HG03060 (cell line): ENCODE results near the gene KIAA1328.

ENCODE experiments used
- ATAC-seq: cut with Tn5 transposase; IDR thresholded peaks from one replicate; pipeline ENCODE4 v1.9.1; 2021; ENCODE audit warnings: low read depth, moderate number of reproducible peaks; ENCODE audit not compliant: unreplicated experiment

Gene KIAA1328

DNA sequence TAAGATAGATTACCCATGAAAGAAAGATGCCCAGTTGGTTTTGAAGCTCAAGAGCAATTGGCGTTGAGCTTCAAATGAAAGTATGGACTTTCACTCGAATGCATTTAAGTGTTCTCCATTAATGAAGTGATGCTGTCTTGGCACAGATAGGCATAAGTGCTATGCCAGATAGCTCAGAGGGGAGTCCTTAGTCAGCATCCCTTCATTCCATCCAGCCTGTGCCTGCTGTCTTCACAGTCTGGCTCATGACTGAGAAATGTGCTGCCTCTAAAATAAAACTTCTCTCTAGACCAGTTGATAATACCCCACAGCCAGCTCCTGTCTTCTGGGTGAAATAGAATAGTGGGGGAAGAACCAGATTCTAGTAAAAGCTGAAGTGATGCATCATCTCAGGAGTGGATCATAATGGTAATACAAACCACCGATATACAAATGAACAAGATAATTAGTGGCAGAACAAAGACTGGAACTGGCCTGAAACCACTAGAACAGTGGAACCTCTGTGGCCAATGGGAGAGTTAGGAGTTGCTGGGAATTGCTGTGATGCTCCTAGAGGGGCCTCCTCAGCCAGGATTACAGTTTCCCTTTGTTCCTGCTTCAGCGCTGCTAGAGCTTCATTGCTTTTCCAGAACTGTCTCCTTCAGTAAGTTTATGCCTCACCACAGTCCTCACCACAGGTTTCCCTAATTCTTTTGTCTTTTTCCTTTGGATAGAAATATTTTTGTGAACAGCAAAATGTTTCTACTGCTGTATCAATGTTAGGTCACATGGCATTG lies 359.3 kb downstream of the KIAA1328 start:
- no peak for ATAC-seq

DNA sequence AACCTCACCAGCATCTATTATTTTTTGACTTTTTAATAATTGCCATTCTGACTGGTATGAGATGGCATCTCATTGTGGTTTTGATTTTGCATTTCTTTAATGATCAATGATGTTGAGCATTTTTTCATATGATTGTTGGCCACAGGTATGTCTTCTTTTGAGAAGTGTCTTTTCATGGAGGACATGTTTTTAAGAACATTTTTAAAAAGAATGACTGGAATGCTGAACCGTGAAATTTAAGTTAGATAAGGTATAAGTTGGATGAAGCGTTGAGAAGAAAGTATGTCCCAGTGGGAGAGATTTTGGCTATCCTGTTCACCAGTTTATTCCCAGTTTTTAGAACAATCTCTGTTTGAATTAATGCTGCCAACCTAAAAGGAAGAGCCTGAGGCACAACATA lies 370.8 kb downstream of the KIAA1328 start:
- no peak for ATAC-seq

DNA sequence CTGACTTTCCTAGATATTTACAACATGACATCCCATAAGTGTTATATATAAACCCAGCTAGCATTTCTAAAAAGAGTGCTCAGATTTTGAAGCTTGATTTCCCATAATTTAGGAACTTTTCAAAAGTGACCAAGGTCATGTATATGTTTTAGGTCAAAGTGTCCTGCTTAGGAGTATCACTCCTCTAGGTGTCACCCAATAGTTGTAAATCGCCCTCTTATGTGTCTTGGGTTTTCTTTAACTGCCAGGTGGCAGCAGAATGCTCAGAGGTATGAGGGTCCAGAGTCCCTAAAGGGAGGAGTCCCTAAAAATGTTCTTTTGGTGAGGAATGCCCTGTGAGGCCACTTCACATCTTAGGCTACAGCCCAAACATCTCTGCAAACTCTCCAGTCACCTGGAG lies 378.4 kb downstream of the KIAA1328 start:
- ATAC-seq, result no peak

DNA sequence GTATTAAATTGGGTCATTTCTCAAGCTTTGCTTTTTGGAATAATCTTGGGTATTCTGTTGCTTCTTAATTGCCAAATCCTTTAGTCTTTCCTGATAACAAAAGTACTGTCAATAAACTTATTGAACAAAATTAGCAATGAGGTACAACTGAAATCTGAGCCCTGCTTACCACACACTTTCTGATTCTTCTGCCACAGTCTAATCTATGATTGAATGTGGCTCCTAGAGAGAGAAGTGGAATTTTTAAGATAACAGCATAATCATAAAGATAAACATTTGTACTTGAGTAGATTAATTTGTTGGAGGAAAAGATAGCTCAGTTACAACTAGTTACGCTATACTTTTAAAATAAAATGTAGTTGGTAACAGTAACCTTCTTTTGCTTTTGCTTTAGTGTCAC lies 381.9 kb downstream of the KIAA1328 start:
- ATAC-seq, result no peak

DNA sequence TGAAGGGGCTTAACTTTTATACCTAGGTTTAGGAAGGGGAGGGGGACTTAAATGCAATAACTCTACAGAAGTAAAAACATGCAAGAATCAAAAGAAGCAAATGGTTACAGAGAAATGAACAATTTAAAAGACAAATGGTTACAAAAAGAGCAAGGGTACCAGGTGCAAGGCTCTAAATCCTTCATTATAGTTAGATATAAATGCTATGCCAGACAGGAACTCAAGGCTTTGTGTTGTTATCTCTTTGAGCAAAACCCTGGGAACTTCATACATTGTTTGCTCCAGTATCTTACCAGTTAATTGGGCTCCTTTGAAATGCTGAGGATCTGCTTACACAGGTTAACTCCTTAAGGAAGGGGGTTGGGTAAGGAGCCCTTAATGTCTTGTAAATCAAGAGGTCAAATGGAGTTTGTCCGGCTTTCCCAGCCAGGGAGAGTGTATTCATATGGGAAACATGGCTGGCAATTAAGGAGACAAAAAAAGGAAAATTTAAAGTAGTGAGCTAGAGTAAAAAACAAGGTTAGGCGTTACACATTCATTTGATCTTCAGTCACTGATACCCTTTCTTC lies 389.2 kb downstream of the KIAA1328 start:
- ATAC-seq, result no peak

DNA sequence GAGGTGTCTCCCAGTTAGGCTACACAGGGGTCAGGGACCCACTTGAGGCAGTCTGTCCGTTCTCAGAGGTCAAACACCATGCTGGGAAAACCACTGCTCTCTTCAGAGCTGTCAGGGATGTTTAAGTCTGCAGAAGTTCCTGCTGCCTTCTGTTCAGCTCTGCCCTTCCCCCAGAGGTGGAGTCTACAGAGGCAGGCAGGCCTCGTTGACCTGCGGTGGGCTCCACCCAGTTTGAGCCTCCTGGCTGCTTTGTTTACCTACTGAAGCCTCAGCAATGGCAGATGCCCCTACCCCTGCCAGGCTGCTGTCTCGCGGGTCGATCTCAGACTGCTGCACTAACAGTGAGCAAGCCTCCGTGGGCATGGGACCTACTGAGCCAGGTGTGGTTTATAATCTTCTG lies 390.3 kb downstream of the KIAA1328 start:
- no peak for ATAC-seq

DNA sequence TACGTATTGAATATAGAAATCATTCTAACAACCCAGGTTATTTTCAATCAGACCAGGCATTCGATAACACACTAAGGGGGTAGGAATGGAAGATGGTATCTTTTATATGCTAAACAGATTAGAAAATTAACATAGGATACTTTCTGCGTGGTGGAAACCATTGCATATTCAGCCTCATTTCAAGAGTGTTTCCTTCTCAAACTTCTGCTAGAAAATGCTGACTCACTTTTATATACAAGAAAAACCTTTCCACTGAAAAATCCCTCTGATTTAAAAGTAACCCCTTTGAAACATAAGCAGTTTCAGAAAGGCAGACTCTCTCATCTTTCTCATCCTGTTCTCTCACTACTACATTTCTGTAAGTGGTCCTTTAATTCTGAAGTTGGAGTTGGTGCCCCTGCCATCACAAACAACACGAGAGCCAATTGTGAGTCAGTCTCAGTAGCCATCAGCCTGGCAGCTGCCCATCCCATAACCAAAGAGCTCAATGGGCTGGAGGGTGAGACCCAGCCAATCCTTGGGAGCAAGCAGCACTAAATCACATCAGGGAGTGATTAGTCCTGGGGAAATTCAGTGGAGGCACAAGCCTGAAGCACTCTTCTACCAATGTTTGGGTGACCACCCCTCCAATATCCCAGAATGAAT lies 393.5 kb downstream of the KIAA1328 start:
- ATAC-seq, result no peak

DNA sequence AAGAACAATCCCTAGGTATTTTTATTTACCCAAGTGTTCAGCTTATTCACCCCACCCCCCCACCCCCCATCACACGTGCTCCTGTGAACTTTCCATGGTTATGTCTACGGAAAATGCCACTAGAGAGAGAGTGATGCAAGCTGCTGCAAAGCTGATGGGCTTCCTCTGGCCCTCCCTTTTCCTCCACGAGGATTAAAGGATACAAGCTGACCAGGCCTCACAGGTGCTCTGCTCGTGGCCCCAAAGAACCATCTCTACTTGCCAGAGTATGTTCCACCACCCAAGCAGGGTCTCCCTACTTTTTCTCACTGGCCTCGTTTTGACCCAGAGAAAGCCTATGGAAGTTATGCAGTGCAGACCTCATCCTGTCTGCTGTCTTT lies 394.1 kb downstream of the KIAA1328 start:
- ATAC-seq, result no peak

DNA sequence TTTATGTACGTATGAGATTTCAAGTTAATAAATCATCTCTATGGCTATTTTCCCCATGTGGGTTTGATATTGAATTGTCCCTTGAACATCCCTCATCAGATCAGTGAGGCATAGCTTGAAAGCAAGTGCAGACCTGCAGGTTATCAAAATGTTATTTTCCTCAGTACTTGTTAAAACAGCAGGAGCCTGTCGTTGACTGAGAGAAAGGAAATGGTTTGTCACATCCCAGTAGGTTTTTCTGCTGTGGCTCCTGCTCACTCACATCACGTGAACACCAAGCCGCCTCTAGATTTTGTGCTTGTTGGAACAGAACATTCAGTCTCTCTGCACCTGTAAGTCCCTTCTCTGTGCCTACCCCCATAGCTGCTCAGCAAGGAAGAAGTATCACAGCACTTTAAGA lies 396.4 kb downstream of the KIAA1328 start:
- ATAC-seq, result no peak

DNA sequence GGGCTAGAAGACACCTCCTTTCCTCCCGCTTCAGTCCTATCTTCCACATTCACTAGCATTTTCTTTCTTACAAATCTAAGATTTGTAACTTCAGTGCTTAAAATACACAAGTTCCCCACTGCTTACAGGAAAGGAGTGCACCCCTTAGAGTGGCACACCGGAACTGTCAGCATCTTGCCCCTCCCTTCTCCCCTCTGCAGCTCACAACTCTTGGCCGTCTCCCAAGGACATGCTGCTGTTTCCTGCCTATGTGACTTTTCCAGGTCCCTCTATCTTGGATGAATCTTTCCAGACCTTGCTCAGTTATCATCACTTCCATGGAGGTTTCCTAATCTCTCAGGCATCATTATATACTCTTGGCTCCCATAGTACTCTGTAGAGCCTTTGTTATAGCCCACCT lies 401.8 kb downstream of the KIAA1328 start:
- ATAC-seq, result no peak

DNA sequence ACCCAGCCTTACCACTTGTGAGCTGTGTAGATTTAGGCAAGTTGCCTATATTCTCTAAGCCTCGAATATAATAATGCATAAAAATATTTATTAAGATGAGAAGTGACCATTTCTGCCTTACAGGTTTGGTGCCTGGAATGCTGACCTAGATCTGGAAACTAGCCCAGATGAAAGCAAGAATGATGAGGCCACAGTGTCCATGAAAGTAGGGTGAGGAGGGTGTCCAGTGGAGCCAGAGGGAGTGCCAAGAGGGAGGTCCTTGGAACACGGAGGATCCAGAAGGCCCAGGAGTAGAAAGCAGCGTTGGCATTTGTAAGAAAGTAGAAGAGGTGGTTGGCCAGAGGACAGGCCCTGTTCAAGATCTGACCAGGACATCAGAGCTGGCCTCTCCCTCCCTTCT lies 402.3 kb downstream of the KIAA1328 start:
- ATAC-seq, result no peak

DNA sequence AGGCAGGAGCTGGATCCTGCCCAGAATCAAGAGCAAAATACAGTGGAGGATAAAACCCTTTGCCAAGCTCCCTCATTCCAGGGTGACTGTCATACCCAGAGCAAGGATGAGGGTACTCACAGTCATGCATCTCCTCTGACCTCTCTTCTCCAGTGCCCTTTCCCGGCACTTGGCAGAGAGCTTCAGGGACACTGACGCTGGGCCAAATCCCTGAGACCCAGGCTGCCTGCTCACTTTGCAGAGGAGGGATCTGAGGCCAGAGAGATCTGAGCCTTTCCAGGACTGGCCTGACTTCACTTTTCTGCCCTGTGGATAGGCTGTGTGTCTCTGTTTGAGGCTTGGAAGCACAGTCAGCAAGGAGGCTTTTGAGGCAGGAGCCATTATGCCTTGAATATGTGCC lies 406.7 kb downstream of the KIAA1328 start:
- no peak for ATAC-seq

DNA sequence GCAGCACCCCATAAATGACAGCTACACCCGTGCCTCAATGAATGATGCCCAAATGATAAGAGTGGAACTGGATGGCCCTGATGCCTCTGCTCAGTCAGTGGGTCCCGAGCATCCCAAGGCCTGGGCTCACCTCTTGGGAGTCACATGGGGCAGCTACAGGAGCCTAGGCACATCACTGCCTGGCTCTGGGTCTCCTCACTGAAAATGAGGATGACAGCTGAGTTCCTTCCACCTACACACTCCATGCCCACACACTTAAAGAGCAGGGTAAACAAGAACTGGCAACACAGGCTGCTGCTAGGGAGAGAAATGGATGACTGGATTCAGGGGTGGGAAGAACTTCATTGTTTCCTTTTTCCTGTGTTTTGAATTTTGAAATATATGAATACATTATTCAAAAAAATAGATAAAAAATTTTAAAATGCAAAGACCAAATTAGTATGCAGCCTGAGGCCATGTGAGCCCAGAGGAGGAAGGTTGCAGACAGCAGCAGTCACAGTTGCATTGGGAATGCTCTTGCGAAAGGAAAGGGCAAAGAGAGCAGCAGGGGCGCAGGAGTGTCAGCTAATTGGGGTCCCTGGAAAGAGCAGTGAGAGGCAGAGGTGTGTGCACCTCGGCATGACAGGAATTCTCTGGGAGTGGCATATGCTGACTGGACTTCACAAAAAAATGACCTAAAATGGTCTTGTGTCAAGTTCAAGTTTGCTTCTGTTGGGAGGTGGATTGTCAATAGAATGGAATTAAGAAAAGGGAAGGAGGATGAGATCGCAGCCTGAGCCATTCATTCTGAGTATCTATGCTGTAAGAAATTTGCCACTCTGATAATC lies 409.6 kb downstream of the KIAA1328 start:
- ATAC-seq, result no peak

DNA sequence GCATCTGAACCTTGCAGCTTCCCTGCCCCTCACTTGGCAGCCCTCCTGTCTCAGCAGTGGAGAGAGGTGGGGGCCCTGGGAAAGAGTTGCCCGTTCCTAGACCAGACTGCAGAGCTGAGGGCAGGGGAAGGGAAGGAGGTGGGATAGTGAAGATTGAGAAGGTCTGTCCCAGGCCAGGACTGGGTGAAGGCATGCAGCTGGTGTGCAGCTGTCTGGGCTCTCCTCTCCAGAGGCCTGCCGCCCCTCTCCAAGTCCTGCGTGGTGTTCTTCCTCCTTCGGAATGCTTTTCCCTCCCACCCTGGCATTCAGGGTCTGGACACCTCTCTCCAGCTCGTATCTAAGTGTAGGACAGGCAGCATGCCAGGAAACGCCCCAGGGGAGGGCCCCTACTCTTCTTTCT lies 413.2 kb downstream of the KIAA1328 start:
- no peak for ATAC-seq

DNA sequence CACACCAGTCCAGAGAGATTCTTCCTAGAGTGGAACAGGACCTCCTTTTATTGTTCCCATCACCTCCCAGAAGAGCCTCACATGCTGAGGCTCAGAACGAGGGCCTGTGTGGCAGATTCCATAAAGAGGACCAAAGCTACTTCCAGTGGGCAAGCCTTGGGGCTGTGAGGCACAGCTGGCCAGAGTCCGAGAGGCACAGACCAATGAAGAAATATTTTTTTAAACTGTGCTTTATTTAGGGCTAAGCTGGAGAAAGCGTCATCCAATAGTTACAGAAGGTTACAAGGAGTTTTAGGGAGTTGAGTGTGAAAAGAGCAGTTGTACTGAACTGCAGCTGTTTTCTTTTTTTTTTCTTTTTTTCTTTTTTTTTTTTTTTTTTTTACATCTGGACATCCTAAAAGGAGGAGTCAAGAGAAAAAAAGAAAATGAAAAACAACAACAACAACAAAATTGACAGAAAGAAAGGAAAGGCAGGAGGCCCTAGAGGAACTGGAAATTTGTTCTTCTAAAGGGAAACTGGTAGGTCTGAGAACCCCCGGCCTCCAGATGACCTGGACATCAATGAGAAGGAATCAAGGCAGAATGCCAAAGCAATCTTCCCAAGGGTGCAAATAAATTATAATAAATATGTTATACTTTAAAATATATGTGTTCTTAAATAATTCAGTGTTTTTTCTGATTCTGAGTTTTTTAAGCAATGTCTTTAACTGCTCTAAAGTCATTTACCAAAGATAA lies 414.1 kb downstream of the KIAA1328 start:
- ATAC-seq, result no peak

DNA sequence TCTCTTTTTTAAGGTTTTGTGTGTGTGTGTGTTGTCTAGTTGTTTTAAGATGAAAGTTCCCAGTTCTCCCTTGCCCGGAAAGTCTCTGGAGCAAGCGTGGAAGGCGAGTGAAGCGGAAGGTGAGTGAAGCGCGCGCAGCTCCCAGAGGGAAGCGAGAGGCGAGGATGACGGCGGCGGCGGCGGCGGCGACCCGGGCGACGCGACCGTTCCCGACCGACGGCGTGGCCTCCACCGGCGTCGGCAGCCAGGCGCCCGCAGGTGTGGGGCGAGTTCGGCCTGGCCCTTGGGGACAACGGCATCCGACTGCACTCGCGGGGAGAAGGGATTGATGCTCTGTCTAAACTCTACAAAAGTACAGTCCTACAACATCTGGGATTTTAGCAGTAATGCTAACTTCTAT lies 414.8 kb downstream of the KIAA1328 start:
- ATAC-seq, result no peak

DNA sequence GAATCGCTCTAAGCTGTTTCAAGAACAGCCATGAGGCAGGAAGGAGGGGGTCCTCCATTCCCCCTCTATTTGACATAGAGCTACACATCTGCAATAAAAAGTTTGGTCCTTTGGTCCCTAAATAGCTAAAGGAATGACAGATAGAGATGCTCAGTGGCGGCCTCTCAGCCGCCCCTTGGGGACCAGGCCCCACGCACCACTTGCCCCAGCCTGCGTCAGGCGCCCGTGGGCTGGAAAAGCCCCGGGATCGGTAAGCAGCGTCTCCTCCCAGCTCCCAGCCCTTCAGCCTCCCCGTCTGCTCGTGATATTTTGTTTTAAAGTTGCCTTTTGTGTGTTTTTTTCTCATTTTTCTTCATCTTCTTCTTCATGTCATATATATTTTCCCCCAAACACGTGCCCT lies 415.7 kb downstream of the KIAA1328 start:
- no peak for ATAC-seq

DNA sequence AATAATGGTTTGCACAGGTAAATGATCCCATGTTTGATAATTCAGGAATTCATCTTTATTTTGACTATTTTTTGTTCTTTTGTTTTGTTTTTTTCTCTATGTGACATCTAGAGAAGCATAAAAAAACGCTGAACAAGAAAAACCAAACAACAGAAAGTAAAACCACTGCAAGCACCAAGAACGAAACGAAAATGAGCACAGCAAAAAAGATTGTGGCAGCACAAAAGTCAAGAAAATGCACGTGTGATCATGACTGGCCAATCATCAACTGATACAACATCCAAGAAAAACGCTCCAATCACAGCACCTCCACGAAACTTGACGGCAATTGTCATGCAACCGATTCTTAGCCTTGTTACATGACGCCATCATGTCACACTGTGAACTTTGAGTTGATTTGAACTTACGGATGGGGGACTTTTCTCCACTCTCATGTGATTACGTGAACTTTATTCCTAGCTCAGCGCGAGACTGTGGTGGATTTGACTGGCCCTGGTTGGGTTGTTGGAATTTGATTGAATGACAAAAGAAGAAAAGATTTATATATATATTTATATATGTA lies 417.9 kb downstream of the KIAA1328 start:
- no peak for ATAC-seq

DNA sequence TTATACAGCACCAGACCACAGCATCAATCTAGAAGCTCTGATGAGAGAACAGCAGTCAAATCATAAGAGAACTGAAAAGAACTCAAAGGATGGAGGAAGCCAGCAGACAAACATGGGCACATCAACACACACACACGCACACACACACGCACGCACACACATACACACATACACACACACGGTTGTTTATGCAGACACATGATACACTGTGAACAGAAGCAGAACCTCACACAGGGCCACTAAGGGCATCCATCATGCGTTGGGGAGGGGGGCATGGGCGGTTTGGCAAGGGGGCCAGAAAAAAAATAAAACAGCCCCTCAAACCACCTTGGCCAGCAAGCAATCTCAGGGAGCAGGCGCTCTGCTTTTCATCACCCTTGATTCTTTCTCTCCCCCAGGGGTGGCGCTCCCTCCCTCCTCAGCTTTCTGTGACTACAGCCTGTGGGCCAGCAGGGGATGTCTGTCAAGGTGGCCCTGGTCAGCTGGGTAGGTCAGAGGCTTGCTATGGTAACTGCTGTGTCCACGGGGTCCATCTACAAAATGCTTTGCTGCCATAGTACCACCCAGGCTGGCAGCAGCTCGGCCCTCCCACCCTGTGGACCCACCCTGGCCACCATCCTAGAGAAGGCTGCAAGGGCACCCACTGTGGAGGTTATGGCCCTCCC lies 418.7 kb downstream of the KIAA1328 start:
- no peak for ATAC-seq

DNA sequence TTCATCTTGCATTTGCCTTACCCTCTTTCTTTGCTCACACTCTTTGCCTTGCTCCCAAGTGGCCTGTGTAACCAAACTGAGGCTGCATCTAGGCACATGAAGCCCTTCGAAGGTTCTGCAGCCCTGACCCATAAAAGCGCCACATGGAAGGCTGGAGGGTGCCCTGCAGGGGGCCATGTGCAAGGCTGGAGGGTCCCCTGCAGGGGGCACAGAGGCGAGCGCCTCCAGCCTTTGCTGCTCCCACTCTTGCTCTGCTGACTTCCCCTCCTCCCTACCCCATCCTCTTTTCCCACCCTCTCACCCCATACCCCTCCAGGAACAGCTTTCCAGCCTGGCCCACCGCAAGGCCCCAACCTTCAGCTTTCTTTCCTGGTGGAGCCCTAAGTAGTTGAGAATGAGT lies 419.4 kb downstream of the KIAA1328 start:
- no peak for ATAC-seq
